Limb (tissue), 2 donors: ENCODE data around the gene POU4F1.
A peak's percentile ranks its signal among the peaks of the same experiment; 100 is the strongest.

Experiments
- DNase-seq, 2 donors: peaks; one replicate each; pipeline ENCODE4 v3.0.0-alpha.2; 2016; ENCODE audit errors: extremely low spot score in 2 of 2

POU4F1 gene

DNA sequence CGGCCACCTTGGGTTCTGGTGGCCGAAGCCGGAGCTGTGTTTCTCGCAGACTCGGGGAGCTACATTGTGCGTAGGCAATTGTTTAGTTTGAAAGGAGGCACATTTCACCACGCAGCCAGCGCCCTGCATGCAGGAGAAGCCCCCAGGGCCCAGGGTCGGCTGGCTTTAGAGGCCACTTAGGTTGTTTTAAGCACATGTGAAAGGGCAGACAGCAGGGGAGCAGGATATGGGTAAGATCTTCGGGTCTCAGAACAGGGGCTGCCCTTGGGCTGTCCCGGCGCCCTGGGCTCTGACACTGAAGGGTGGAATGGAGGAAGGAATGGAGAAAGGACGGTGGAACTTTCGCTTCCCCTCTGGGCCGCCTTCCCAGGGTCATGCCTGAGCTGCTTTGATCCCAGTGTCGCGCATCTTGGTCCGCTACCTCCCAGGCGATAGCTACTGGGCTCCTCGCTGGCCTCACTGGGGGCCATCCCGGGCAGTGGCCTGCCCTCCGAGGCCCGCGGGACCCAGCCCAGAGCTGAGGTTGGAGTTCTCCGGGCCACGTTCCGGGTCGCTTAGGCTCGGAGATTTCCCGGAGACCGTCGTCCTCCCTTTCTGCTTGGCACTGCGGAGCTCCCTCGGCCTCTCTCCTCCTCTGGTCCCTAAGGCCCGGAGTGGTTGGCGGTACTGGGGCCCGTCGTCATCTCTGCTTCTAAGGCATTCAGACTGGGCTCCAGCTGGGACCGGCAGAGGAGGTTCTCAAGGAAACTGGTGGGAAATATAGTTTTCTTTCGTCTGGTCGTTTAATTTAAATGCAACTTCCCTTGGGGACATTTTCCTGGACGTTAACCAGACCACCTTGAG, 4.3 kb upstream of the POU4F1 start:
- peak in 1 of 2 donors; percentile 42 for DNase-seq

DNA sequence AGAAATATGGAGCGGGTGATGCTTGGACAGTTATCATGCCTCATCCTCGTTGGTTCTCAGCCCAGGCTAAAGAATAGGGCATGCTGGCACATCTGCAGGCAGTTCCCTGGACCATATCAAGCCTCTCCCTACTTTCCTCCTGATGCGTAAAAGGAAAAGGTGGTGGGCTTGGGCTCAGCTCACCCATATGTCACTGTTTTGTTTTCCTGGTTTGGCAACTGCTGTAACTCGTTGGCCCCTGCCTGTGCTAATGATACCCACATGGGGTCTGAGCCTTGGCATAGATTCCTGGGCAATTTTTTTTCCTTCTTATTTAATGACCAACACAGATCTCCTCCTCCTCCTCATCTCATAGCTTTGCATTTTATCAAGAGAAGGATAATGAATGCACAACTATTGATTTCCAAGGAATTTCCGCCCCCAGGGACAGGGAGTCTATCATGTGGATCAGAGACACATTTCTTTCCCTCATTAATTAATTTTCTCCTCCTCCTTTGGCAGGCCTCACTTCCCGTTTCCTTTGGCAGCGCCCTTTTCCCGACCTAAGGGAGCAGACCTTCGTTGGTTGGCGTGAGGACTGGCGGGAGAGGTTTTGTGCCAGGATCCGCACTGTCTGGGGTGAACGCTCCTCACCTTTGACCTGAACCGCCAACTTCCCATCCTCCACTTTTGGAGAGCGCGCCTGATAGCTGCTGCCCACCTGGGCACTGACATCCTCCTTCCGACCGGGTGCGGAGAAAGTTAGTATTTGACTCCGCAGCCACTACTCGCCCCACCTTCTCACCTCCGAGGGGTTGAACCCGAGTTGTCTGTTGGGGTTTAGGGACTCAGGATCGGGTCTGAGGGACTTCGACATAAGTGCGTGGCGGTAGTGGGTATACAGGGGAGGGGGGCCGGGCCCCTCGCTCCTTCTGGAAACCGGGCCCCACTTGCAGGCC, 3.4 kb upstream of the POU4F1 start:
- no peak for DNase-seq

DNA sequence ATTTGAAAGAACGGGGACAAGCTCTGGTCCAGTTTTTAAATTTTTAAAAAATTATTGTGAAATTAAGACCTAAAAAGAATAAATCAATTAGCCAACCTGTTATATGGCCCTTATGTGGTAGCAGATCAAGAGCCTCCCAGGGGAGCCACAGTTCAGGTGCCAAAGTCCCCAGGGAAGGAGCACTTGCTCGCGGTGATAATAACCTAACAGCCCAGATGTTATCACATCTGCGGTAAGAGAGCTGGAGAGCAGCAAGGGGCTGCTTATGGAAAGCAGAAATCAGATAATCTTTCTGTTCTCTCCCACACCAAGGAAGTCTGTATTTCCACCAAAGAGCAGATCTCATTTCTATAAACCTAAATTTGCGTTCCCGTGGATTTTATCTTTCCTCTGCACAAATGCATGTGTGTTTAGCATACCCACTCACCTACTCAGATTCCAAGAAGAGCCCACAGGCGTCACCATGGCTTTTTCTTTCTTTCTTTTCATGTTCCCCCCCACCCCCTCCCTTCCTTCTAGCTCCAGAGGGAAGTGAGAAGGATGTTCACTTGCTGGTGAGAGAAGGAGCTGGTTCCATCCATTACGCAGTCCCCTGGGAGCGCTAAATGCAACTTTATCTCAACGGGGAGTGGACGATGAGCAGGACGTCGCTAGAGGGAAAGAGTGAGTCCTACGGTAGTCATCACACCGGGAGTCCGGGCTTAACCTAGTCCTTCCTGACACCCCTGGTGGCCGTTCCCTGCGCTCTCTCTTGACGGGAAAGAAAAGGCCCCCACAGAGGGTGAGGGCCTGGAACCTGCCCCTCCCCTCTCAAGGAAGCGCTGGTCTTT, 1.6 kb upstream of the POU4F1 start:
- DNase-seq, result no peak

DNA sequence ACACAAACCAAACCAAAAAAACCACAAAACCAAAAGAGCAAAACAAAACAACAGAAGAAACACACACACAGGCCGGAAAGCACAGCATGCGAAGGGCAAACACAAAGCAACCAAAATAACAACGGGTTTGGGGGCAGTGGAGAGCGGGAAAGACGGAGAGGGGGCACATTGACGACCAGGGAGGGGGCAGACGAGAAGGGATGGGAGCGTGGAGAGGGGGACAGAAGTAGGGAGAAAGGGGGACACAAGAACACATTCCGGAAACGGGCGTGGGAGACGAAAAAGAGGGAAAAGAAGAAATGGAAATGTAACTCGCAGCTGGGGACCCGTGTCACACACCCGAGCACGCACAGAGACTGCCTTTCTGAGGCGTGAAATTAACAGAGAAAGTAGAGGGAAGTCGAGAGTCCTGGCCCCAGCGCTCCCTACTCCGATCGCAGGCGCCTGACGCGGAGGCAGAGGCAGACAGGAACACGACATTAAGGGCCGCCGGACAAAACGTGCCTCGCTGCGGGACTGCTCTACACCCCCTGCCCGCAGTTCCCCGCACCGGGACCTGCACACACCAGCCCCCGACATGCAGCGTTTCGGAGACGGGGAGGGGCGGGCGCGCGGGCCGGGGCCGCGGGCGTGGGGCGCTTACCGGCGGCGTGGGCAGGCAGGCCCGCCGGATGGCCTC, 652 bp downstream of the POU4F1 start:
- no peak for DNase-seq

DNA sequence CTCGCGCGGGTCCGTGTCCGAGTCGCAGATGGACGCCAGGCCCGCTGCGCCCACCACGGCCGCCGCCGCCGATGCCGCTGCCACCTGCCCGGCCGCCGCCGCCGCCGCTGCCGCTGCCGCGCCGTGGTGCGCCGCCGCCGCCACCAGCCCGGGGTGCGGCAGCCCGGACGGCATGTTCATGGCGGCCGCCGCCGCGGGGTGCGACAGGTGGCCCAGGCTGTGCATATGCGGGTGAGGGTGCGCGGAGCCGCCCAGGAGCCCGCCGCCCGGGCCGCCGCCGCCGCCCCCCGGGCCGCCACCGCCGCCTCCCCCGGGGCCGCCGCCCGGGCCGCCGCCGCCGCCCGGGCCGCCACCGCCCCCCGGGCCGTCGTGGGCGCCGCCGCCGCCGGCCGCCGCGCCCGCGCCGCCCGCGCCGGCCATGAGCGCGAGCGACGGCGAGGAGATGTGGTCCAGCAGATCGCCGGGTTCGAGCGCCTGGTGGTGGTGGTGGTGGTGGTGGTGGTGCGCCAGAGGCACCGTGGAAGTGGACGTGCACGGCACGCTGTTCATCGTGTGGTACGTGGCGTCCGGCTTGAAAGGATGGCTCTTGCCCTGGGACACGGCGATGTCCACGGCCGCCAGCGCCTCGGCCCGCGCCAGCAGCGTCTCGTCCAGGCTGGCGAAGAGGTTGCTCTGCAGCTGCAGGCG, 1.3 kb downstream of the POU4F1 start:
- peak in 1 of 2 donors; percentile 48 for DNase-seq

DNA sequence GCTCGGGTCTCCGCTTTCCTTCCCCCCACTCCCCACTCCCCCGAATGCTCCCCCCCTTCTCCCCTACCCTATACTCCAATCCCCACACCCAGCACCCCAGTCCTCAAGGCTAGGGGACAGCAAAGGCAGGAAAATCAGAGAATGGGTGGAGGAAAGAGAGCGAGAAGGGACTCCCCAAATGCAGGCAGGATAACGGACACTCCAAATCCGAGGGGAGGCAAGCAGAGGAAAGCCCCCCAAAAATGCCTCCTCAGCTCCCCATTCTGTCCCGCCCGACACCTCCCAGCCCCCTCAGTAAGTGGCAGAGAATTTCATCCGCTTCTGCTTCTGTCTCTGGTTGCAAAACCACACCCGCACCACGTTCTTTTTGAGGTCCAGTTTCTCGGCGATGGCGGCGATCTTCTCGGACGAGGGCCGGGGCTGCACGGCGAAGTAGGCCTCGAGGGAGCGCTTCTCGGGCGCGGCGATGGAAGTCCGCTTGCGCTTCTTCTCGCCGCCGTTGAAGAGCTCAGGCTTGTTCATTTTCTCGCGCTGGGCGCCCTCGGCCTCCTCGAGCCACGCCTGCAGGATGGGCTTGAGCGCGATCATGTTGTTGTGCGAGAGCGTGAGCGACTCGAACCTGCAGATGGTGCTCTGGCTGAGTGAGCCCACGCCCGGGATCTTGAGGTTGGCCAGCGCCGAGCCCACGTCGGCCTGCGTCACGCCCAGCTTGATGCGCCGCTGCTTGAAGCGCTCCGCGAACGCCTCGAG, 2.1 kb downstream of the POU4F1 start:
- peak in 1 of 2 donors; percentile 56 for DNase-seq

DNA sequence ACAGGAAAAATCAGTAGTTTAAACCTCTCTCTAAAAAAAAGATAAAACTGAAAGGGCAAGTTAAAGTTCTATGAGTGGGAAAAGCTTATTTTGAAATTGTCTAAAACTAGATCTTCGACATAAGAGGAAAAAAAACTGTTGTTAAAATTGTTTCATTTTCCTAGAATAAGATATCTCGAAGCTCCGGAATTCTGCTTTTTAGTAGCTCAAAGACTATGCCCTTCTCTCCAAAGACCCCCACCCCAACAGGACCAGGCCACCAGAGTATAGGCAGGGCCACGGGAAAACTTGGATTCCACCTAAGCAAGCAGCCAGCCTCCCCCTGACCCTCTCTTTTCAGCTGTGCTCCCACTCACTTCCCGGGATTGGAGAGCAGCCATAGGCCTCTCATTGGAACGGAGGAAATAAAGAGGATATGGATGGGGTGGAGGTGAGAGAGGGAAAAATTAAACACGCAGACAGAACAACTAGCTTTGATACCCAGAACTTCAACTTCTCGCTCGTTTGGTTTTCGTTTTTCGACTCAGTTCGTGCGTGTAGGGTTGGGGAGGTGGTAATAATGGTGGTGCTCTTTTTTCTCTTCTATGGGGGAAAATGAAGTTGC, 3.0 kb downstream of the POU4F1 start:
- peak in 1 of 2 donors; percentile 55 for DNase-seq

DNA sequence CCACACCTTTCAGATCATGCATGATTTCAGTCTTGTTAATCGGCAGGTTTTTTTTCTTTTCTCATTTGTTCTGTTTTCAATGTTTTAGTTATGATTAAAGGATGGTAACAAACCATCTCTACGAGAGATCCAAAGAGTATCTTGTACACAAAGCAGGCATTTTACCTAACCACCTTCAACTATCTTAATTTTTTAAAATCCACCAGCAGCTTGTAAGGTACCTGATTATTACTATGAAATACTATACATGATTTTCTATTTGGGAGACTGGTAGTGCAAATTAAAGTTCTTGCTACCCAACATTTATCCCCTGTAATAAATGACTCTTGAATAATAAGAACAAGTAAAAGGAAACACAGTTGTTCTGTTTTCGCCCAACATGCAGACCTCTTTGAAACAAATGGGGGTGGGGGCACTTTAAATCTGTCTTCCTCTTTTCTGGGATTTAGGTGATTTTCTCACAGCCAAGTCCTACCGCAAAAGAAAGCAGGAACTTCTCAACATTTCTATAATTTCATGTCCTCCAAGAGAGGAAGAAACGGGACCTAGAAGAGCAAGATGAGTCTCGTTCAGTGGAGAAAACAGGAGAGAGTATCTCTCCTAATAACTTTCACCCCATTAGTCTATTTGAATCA, 3.6 kb downstream of the POU4F1 start:
- no peak for DNase-seq

DNA sequence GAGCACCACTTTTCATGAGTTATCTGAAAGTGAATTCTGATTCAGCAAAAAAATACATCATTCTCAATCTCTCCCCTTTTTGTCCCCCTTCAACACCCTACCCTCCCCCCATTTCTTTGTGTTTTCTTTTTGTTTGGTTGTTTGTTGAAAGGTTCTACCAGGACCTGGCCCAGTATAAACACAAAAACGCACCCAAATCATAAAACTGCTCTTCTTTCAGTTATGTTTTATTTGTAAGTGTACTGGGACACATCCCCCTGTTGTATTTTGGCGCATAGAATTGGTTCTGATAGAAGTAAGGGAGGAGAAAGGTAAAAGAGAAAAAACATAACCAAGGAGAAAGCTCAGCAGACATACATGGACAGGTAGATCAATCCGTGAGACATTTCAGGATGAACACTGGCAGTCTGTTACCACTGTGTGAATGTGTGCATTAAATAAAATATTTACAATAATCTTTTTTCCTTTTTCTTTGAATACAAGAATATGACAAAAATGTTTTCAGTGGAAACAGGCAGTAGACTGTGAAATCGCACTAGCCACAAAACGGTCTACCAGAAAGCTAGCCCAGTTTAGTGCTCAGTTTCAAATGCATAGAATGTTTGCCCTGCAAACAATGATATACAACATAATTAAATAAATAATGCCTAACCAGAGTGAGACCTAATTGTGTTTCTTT, 4.2 kb downstream of the POU4F1 start:
- no peak for DNase-seq

DNA sequence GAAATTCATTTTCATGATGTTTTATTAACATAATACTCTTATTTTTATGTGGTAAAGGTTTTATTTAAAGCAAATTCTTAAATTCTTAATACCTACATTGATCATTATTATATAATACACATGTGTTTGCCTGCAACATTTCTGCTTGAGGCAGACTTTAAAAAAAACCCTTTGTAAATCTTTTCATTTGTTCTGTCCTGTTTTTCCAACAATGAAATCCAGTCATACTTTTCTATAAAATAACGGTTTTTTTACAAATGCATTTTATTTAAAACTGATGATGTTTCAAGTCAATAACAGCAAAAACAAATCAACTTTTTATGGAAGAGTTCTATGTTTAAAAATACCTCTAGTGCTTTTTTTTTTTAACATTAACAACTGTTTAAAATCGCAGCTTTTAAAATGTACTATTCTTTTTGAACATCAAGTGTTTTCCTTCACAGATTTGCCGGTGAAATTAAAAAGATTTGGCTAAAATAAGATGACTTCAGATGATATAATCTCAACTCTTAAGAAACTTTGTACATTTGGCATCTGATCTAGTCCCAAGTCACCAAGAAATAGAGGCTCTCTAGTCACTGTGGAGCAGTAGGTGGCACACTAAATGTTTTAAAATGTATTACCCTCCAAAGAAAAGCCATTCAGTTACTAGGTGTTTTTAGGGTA, 5.1 kb downstream of the POU4F1 start:
- no peak for DNase-seq

DNA sequence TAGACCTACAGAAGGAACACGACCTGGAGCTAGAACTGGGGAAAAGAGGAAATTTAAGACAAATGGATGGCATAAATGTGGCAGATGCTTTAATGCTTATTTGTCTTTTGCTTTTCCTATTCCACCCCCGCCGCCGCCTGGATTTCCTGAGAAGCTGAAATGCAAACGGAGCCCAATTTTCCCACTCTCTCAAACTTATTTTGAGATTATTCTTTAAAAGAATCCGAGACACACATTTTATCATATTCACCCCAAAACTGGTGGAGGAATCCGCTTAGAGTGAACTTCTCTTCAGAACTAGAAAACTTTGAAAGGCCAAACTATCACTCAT, 5.8 kb downstream of the POU4F1 start:
- no peak for DNase-seq

DNA sequence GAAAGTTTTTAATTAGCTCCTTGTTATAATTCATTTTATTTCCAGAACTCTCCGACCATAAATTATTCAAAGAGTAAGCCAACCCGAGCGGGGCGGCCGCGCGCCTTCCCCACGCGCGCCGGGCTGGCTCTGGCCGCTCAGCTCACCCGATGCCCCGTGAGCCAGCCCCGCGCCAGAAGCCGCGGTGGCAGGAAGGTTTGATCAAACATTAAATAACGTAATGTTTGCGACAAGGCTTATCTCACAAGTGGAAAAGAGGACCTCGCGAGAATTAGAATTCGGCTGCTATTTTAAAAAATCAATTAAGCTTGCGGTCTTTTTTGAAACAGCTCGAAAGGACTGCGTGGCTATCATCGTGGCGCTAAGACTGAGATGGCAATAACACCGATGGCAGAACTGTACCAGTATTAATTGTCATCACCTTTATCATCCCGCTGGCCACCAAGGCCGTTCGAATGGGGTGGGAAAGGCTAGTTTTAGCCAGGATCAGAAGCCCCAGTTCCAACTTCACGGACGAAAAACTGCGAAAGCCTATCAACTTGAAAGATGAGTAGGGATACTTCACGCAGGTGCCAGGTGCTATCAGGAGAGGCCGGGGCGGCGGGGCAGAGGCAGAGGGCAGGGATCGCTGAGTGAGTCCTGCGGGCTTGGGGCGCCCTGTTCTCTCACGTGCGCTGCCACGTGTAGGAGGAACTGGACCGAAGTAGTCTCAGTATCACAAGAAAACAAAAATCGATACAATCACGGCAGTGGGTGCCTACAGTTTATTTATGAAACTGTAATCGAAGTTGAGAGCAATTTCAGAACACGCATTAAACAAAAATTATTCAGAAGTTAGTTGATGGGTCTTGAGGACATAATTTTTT, 6.4 kb downstream of the POU4F1 start:
- peak in 1 of 2 donors; percentile 60 for DNase-seq

DNA sequence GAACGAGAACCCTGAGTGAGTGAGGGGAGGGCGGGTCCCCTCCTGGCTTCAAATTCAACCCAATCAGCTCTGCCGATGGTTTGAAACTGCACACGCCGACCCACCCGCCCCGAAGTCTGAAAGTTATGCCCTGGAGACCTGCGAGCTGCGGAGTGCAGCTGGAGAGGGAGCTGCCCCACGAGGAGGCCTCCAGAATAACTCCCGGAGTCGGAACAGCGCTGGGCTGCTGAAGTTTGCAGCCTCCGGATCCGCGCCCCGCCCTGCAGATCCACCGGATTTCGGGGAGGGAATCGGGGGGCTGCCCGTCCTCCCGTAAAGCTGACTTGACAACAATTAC, 7.0 kb downstream of the POU4F1 start:
- DNase-seq, result peak in 1 of 2 donors; percentile 67

DNA sequence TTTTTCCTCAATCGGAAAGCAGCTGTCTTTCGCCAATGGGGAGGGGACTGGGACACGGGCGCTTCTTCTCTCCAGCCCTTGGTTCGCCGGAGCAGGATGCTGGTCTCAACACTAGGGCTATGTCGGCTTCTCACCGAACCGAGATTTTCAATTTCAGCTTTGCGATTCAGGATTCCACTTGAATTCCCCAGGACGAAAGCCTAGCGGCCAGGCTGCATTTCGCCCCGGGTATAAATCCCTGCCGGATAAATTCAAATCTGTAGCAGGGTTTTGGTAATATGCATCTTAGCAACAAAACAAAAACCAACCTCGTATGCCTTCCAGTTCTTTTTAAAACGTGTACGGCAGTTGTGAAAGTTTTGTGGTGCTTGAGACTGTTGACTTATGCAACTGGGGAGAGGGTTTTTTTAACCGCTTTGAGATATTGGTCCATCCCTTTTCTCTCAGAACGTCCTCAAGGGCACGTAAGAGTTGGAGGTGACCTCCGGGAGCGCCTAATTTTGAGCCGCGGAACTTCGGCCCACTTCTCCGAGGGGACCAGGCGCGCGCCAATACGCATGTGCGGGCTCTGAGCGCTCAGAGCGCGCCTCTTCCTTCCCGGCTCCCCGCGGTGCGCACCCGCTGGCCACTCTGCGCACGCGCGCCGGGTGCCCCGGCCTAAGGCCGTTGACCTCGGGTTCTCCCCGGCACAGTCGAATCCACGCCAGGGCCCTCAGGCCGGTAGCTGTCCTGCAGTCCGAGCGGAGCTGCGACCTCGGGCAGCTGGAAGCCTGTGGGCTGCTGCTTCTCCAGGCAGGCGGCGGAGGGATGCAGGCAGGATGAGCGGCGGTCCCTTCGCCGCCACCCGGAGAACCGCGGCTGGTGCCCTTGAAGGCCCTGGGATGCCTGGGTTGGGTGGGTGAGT, 7.6 kb downstream of the POU4F1 start:
- peak in 1 of 2 donors; percentile 46 for DNase-seq

DNA sequence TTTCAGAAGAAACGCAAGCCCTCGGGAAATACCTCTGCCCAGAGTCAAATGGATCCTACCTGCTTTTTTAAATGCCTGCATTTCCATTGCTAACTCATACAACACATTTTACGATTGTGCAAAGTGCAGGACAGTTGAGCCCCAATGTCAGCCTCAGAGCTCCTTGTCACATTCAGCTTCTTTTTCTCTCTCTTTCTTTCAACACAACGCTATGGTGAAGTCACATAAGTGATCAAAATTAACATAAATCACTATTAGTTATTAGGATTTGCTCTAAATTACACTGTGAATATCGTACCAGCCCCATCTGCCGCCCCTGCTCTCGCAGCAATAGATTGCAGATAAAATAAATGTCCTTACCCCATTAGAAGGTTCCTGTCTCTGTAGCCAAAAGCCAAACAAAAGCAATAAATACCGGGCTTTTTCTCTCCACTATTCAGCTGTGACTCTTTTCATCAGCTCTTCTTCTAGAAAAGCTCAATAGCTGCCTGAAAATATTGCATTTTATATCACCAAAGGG, 8.8 kb downstream of the POU4F1 start:
- no peak for DNase-seq
